OCI-LY3 (cell line): ENCODE measurements around the gene PDE5A.
"Not testable (repeated sequence)": the region's sequence is repeated elsewhere in the genome, so short reads cannot be mapped to it uniquely, and the experiment has no call there.

Experiments used
- H2AFZ ChIP-seq: fragments of 200-600, 300-600 bp; shearing (Covaris generic); 2 replicates; pipeline ENCODE4 v1.6.0; 2014; ENCODE audit warnings: antibody characterized with exemption, low read depth, low read length
- H3K27ac ChIP-seq: fragments of 200-600, 300-600 bp; sonication (generic); 2 replicates; pipeline ENCODE4 v1.5.1; 2014; ENCODE audit warnings: mild to moderate bottlenecking, low read length, moderate library complexity, mixed read lengths
- H3K27me3 ChIP-seq: fragments of 200-600, 300-600 bp; sonication (generic); 2 replicates; pipeline ENCODE4 v1.6.1; 2014; ENCODE audit warnings: low read depth, low read length, mixed read lengths
- H3K36me3 ChIP-seq: fragments of 200-600, 300-600 bp; sonication (generic); replicated peaks from 2 replicates; pipeline ENCODE3; 2014; ENCODE audit warnings: low read depth, low read length, mixed read lengths
- H3K4me1 ChIP-seq: fragments of 300-600, 200-600 bp; sonication (generic); 2 replicates; pipeline ENCODE4 v1.6.1; 2014; ENCODE audit warnings: low read length, mixed read lengths
- H3K4me2 ChIP-seq: fragments of 200-600, 300-600 bp; sonication (generic); 2 replicates; pipeline ENCODE4 v1.6.1; 2014; ENCODE audit warnings: low read length, mixed read lengths
- H3K4me3 ChIP-seq: fragments of 300-600, 200-600 bp; sonication (generic); 2 replicates; pipeline ENCODE4 v1.5.1; 2014; ENCODE audit warnings: antibody characterized with exemption, mild to moderate bottlenecking, low read length, moderate library complexity
- H3K79me2 ChIP-seq: fragments of 300-600, 200-600 bp; shearing (Covaris generic); 2 replicates; pipeline ENCODE4 v1.6.1; 2014; ENCODE audit warnings: mild to moderate bottlenecking, low read length, mixed read lengths
- H3K9ac ChIP-seq: fragments of 300-600, 200-600 bp; shearing (Covaris generic); 2 replicates; pipeline ENCODE4 v1.6.0; 2014; ENCODE audit warnings: mild to moderate bottlenecking, low read length, moderate library complexity
- H3K9me3 ChIP-seq: fragments of 200-600, 300-600 bp; shearing (Covaris generic); 2 replicates; pipeline ENCODE4 v1.6.1; 2014; ENCODE audit warnings: low read length, mixed read lengths; ENCODE audit not compliant: insufficient read depth
- H4K20me1 ChIP-seq: fragments of 200-600, 300-600 bp; sonication (generic); 2 replicates; pipeline ENCODE4 v1.6.1; 2016; ENCODE audit warnings: low read length, mixed read lengths; ENCODE audit not compliant: insufficient read depth
- EZH2phosphoT487 ChIP-seq: fragments of 200-600 bp; shearing (Covaris generic); IDR thresholded peaks from 2 replicates; pipeline ENCODE4 v1.6.1; 2018; ENCODE audit warnings: antibody characterized with exemption, mixed run types, low read depth
- TF ChIP-seq, protein P1 (sequence below): fragments of 200-600, 300-600 bp; sonication (generic); IDR thresholded peaks from 2 replicates; pipeline ENCODE4 v1.5.1; 2014; ENCODE audit warnings: antibody characterized with exemption, low read length, low read depth

Gene PDE5A

GRCh38 chr4:119666653-119667091, 38.1 kb upstream of the PDE5A start:
- Histone ChIP-seq H4K20me1 (no peaks in the 10 kb centered on the region), H3K36me3 (no peaks in the 10 kb centered on the region), H3K9ac (no peak overlapping the region), H2AFZ (no peak overlapping the region), H3K4me3 (no peak overlapping the region), H3K79me2 (no peaks in the 10 kb centered on the region), H3K4me2 (no peak overlapping the region), H3K4me1 (peaks cover 8% of the 10 kb centered on the region), H3K9me3 (no peaks in the 10 kb centered on the region), H3K27ac (no peak overlapping the region), H3K27me3 (no peaks in the 10 kb centered on the region)
- TF ChIP-seq, protein P1, sequence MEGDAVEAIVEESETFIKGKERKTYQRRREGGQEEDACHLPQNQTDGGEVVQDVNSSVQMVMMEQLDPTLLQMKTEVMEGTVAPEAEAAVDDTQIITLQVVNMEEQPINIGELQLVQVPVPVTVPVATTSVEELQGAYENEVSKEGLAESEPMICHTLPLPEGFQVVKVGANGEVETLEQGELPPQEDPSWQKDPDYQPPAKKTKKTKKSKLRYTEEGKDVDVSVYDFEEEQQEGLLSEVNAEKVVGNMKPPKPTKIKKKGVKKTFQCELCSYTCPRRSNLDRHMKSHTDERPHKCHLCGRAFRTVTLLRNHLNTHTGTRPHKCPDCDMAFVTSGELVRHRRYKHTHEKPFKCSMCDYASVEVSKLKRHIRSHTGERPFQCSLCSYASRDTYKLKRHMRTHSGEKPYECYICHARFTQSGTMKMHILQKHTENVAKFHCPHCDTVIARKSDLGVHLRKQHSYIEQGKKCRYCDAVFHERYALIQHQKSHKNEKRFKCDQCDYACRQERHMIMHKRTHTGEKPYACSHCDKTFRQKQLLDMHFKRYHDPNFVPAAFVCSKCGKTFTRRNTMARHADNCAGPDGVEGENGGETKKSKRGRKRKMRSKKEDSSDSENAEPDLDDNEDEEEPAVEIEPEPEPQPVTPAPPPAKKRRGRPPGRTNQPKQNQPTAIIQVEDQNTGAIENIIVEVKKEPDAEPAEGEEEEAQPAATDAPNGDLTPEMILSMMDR = no peak
- no peak for TF ChIP-seq EZH2phosphoT487

- TF ChIP-seq, protein P1 = no peak
- TF ChIP-seq EZH2phosphoT487 = no peak
- Histone ChIP-seq H3K27ac (no peak overlapping the region), H3K79me2 (no peaks in the 10 kb centered on the region), H3K9ac (no peak overlapping the region), H3K27me3 (no peaks in the 10 kb centered on the region), H3K4me2 (no peak overlapping the region), H3K9me3 (no peaks in the 10 kb centered on the region), H2AFZ (no peak overlapping the region), H3K4me1 (peaks cover 8% of the 10 kb centered on the region), H3K36me3 (no peaks in the 10 kb centered on the region), H3K4me3 (no peak overlapping the region), H4K20me1 (no peaks in the 10 kb centered on the region)
Observed at GRCh38 chr4:119665752-119666151, 37.1 kb upstream of the PDE5A start.

GRCh38 chr4:119664168-119664907, 35.7 kb upstream of the PDE5A start:
- peak overlapping the region; percentile 90 for H2AFZ ChIP-seq
- peaks cover 8% of the 10 kb centered on the region for H3K4me1 ChIP-seq
- H3K79me2 ChIP-seq = no peaks in the 10 kb centered on the region
- H3K27me3 ChIP-seq = no peaks in the 10 kb centered on the region
- peak overlapping the region; percentile 60 for H3K4me3 ChIP-seq
- H3K9me3 ChIP-seq = no peaks in the 10 kb centered on the region
- peak overlapping the region; percentile 68 for H3K4me2 ChIP-seq
- no peaks in the 10 kb centered on the region for H4K20me1 ChIP-seq
- no peak overlapping the region for H3K27ac ChIP-seq
- no peak for TF ChIP-seq EZH2phosphoT487
- H3K9ac ChIP-seq = 0 out of 2 replicates have a peak overlapping the region, but pooled peaks have one; percentile 8
- no peaks in the 10 kb centered on the region for H3K36me3 ChIP-seq

- peak overlapping the region; percentile 8; the same call in 1 of the 2 replicates for H3K9ac ChIP-seq
- no peaks in the 10 kb centered on the region for H3K36me3 ChIP-seq
- peak overlapping the region; percentile 90 for H2AFZ ChIP-seq
- H3K79me2 ChIP-seq = no peaks in the 10 kb centered on the region
- H3K4me3 ChIP-seq = peak overlapping the region; percentile 60
- no peaks in the 10 kb centered on the region for H3K27me3 ChIP-seq
- no peaks in the 10 kb centered on the region for H4K20me1 ChIP-seq
- peaks cover 8% of the 10 kb centered on the region for H3K4me1 ChIP-seq
- H3K4me2 ChIP-seq = peak overlapping the region; percentile 68
- no peak overlapping the region for H3K27ac ChIP-seq
- TF ChIP-seq, protein P1 = no peak
- no peak for TF ChIP-seq EZH2phosphoT487
- no peaks in the 10 kb centered on the region for H3K9me3 ChIP-seq
Observed at GRCh38 chr4:119663160-119663788, 34.7 kb upstream of the PDE5A start.

- H3K9me3 ChIP-seq, H4K20me1 ChIP-seq, H3K36me3 ChIP-seq, H3K9ac ChIP-seq, H3K27ac ChIP-seq, H3K4me2 ChIP-seq, H2AFZ ChIP-seq, H3K4me3 ChIP-seq, H3K4me1 ChIP-seq, H3K79me2 ChIP-seq, H3K27me3 ChIP-seq: not testable (repeated sequence)
Observed at GRCh38 chr4:119662612-119663011, 34.0 kb upstream of the PDE5A start.
